ENCODE data around the gene SLC46A3. TPM values are rescaled to one million over a fixed set of nuclear protein-coding genes. Genes with fewer than 3 reads are reported as not detected.

SLC46A3 gene
- 1 to 10 TPM; 2.2 to 3.2 TPM for total RNA-seq

DNA sequence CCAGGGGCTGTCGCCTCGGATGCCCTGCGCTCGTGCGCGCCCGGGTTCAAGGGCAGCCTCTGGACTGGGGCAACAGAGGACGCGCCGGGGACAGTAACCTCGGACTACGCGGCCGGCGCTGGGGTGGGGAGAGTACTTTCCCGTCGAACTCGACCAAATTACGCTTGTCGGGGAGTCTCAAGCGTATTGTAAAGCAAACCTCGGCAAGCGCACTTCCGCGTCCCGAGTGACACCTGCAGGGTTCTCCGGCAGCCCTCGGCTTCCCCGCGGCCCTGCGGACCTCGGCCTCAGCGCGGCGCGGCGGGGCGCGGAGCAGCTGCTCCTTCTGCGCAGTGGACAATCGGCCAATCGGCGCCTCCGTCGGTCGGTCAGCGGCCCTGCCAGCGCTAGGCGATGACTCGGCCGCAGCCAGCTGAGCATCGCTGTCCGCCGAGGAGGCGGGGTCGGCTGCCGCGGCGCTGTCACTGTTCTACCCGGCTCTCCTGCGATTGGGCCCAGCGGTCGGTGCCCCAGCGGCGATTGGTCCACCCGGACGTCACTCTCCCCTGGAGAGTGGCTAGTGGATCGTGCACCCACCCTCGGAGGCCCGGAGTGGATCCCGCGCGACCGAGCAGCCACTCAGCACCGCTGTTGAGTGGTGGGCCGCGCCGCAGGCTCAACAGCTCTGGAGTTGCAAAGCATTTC, at the start of gene SLC46A3:
SLC46A3 (minus strand) TSS at position 428 of the 684 bp plus-strand sequence. CDS start 972 bp downstream, outside the sequence.
- peak; percentile 98 for DNase-seq
- CTCF ChIA-PET: no interaction called here
- peak within 1 kb of the TSS; percentile 86 for H3K27ac Mint-ChIP-seq
- peaks cover 22% of the 10 kb centered on the region for H3K4me1 Mint-ChIP-seq (ENCODE audit: low read depth)
- no peaks in the 10 kb centered on the region for H3K9me3 Mint-ChIP-seq
- H3K27me3 Mint-ChIP-seq (ENCODE audit: low read depth): no peaks in the 10 kb centered on the region
- H3K4me3 Mint-ChIP-seq: peak within 1 kb of the TSS; percentile 94
- intact Hi-C loops (cut with micrococcal nuclease): loop anchor here (1.0 to 10.0 kb wide), 4 partner anchors 59 to 876 kb away; partner anchors contain the start of genes POMP and SLC7A1
- peaks cover 4% of the 10 kb centered on the region for H3K36me3 Mint-ChIP-seq (ENCODE audit: low read depth)

- Mint-ChIP-seq H3K4me1 (ENCODE audit: low read depth) (no peaks in the 10 kb centered on the region), H3K27me3 (ENCODE audit: low read depth) (peaks cover 12% of the 10 kb centered on the region), H3K27ac (no peak overlapping the region), H3K36me3 (ENCODE audit: low read depth) (peaks cover 5% of the 10 kb centered on the region), H3K9me3 (peaks cover 7% of the 10 kb centered on the region), H3K4me3 (no peak overlapping the region)
- intact Hi-C loops (cut with micrococcal nuclease): no loop called here
- DNase-seq: no peak
- CTCF ChIA-PET: no interaction called here
These were observed 45.1 kb upstream of the SLC46A3 start for GRCh38 chr13:28763887-28764286.

DNA sequence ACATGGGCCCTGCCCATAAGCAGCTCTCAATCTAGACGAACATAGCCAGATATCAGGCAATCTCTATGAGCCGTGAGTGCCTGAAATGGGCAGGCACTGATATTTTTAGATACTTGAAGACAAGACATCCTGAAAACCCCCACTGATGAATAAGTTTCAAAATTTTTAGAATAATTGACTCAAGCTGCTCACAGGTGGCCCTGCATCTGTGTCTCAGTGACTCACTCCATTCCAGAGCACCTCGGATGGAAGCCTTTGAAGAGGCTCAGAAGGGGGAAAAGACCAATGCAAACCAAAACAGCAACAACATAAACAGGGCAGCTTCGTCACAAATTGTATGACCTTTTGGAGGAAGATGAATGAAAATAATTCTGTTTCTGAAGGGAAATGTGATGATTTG, 42.8 kb upstream of the SLC46A3 start:
- CTCF ChIA-PET: interaction anchor here (0.6 kb wide), 1 partner anchor 17 kb away, joined by 3 read pairs; no protein-coding TSS in a partner anchor
- H3K4me3 Mint-ChIP-seq: no peak overlapping the region
- intact Hi-C loops (cut with micrococcal nuclease): no loop called here
- H3K27me3 Mint-ChIP-seq (ENCODE audit: low read depth): peaks cover 12% of the 10 kb centered on the region
- H3K27ac Mint-ChIP-seq: no peak overlapping the region
- H3K9me3 Mint-ChIP-seq: peaks cover 15% of the 10 kb centered on the region
- DNase-seq: no peak
- no peaks in the 10 kb centered on the region for H3K4me1 Mint-ChIP-seq (ENCODE audit: low read depth)
- H3K36me3 Mint-ChIP-seq (ENCODE audit: low read depth): peaks cover 8% of the 10 kb centered on the region

DNA sequence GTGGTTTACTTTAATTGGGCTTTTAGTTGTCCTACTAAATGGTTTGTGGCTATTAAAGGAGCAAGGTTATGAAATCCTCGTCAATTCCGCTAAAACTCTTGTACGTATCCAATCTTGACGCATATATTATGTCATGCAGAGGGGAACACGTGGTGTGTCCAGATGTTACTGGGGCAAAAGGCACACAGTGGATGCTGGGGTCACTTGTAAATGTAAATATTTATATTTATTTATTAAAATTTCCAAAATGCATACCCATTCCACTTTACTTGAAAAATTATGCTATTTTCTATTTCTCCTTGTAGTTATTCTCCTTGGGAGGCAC, 36.7 kb upstream of the SLC46A3 start:
- Mint-ChIP-seq H3K9me3 (peaks cover 15% of the 10 kb centered on the region), H3K36me3 (ENCODE audit: low read depth) (peaks cover 8% of the 10 kb centered on the region), H3K27me3 (ENCODE audit: low read depth) (no peaks in the 10 kb centered on the region), H3K27ac (no peak overlapping the region), H3K4me3 (no peak overlapping the region), H3K4me1 (ENCODE audit: low read depth) (peaks cover 21% of the 10 kb centered on the region)
- no peak for DNase-seq
- CTCF ChIA-PET: no interaction called here
- intact Hi-C loops (cut with micrococcal nuclease): no loop called here

- Mint-ChIP-seq H3K36me3 (ENCODE audit: low read depth) (peaks cover 8% of the 10 kb centered on the region), H3K4me1 (ENCODE audit: low read depth) (peaks cover 21% of the 10 kb centered on the region), H3K27me3 (ENCODE audit: low read depth) (no peaks in the 10 kb centered on the region), H3K9me3 (peaks cover 15% of the 10 kb centered on the region), H3K27ac (no peak overlapping the region), H3K4me3 (no peak overlapping the region)
- peak; percentile 7 for DNase-seq
- CTCF ChIA-PET: no interaction called here
- intact Hi-C loops (cut with micrococcal nuclease): no loop called here
These were observed 36.2 kb upstream of the SLC46A3 start for GRCh38 chr13:28754698-28755545.

- peaks cover 9% of the 10 kb centered on the region for H3K9me3 Mint-ChIP-seq
- CTCF ChIA-PET: no interaction called here
- H3K27ac Mint-ChIP-seq: no peak overlapping the region
- H3K36me3 Mint-ChIP-seq (ENCODE audit: low read depth): peaks cover 3% of the 10 kb centered on the region
- H3K27me3 Mint-ChIP-seq (ENCODE audit: low read depth): no peaks in the 10 kb centered on the region
- intact Hi-C loops (cut with micrococcal nuclease): no loop called here
- no peak for DNase-seq
- no peak overlapping the region for H3K4me3 Mint-ChIP-seq
- peaks cover 21% of the 10 kb centered on the region for H3K4me1 Mint-ChIP-seq (ENCODE audit: low read depth)
These were observed 35.2 kb upstream of the SLC46A3 start for GRCh38 chr13:28753946-28754345.

DNA sequence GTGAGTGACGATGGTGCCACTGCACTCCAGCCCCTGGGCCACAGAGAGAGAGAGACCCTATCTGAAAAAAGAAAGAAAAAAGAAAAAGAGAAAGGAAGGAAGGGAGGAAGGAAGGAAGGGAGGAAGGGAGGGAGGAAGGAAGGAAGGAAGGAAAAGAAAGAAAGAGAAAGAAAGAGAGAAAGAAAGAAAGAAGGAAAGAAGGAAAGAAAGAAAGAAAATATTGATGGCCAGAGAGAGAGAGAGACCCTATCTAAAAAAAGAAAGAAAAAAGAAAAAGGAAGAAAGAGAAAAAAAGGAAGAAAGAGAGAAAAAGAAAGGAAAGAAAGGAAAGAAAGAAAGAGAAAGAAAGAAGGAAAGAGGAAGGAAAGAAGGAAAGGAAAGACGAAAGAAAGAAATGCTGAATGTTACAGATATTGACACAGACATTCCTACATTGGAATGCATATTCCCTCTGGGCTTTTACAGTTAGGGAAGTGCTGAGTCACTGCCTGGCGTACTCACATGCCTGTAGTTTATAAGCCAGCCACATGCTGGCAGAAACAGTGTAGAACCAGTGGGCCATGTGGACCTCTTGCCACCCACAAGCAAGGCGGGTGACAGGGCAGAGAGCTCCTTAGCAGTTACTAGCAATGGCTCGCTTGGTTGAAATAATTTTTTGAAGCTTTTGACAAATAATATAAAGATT, 34.6 kb upstream of the SLC46A3 start:
- H3K9me3 Mint-ChIP-seq: peaks cover 6% of the 10 kb centered on the region
- H3K27ac Mint-ChIP-seq: no peak overlapping the region
- peaks cover 21% of the 10 kb centered on the region for H3K4me1 Mint-ChIP-seq (ENCODE audit: low read depth)
- intact Hi-C loops (cut with micrococcal nuclease): no loop called here
- H3K4me3 Mint-ChIP-seq: no peak overlapping the region
- no peak for DNase-seq
- CTCF ChIA-PET: interaction anchor here (0.7 kb wide), 1 partner anchor 219 kb away, joined by 3 read pairs; no protein-coding TSS in a partner anchor
- H3K36me3 Mint-ChIP-seq (ENCODE audit: low read depth): peaks cover 2% of the 10 kb centered on the region
- H3K27me3 Mint-ChIP-seq (ENCODE audit: low read depth): no peaks in the 10 kb centered on the region

GRCh38 chr13:28751175-28751960, 32.6 kb upstream of the SLC46A3 start:
- Mint-ChIP-seq H3K36me3 (ENCODE audit: low read depth) (no peaks in the 10 kb centered on the region), H3K4me3 (no peak overlapping the region), H3K27ac (no peak overlapping the region), H3K4me1 (ENCODE audit: low read depth) (peaks cover 21% of the 10 kb centered on the region), H3K27me3 (ENCODE audit: low read depth) (no peaks in the 10 kb centered on the region), H3K9me3 (no peaks in the 10 kb centered on the region)
- intact Hi-C loops (cut with micrococcal nuclease): no loop called here
- DNase-seq: no peak
- CTCF ChIA-PET: interaction anchor here (0.6 kb wide), 1 partner anchor 390 kb away, joined by 3 read pairs; no protein-coding TSS in a partner anchor

GRCh38 chr13:28750187-28751045, 31.6 kb upstream of the SLC46A3 start:
- H3K9me3 Mint-ChIP-seq: no peaks in the 10 kb centered on the region
- no peak overlapping the region for H3K4me3 Mint-ChIP-seq
- DNase-seq: no peak
- H3K27me3 Mint-ChIP-seq (ENCODE audit: low read depth): no peaks in the 10 kb centered on the region
- H3K4me1 Mint-ChIP-seq (ENCODE audit: low read depth): peaks cover 20% of the 10 kb centered on the region
- intact Hi-C loops (cut with micrococcal nuclease): no loop called here
- CTCF ChIA-PET: interaction anchor here (0.6 to 1.0 kb wide), 2 partner anchors 77 to 389 kb away, joined by 3 read pairs; no protein-coding TSS in a partner anchor
- H3K36me3 Mint-ChIP-seq (ENCODE audit: low read depth): no peaks in the 10 kb centered on the region
- H3K27ac Mint-ChIP-seq: no peak overlapping the region

GRCh38 chr13:28747851-28748250, 29.1 kb upstream of the SLC46A3 start:
- Mint-ChIP-seq H3K36me3 (ENCODE audit: low read depth) (no peaks in the 10 kb centered on the region), H3K27me3 (ENCODE audit: low read depth) (no peaks in the 10 kb centered on the region), H3K4me1 (ENCODE audit: low read depth) (peaks cover 8% of the 10 kb centered on the region), H3K4me3 (no peak overlapping the region), H3K27ac (no peak overlapping the region), H3K9me3 (no peaks in the 10 kb centered on the region)
- no peak for DNase-seq
- CTCF ChIA-PET: no interaction called here
- intact Hi-C loops (cut with micrococcal nuclease): no loop called here

- CTCF ChIA-PET: no interaction called here
- H3K27me3 Mint-ChIP-seq (ENCODE audit: low read depth): no peaks in the 10 kb centered on the region
- no peaks in the 10 kb centered on the region for H3K9me3 Mint-ChIP-seq
- DNase-seq: no peak
- intact Hi-C loops (cut with micrococcal nuclease): no loop called here
- H3K27ac Mint-ChIP-seq: no peak overlapping the region
- peaks cover 5% of the 10 kb centered on the region for H3K4me1 Mint-ChIP-seq (ENCODE audit: low read depth)
- no peak overlapping the region for H3K4me3 Mint-ChIP-seq
- no peaks in the 10 kb centered on the region for H3K36me3 Mint-ChIP-seq (ENCODE audit: low read depth)
These were observed 27.5 kb upstream of the SLC46A3 start for GRCh38 chr13:28746287-28746612.

Data from activated naive CD4-positive, alpha-beta T cell treated with anti-CD3 and anti-CD28 coated beads for 36 hours (primary cell).